Choroid plexus epithelial cell (primary cell): ENCODE data around the gene RAB40A.
A peak's percentile ranks its signal among the peaks of the same experiment; 100 is the strongest.
"Not testable (repeated sequence)": the region's sequence is repeated elsewhere in the genome, so short reads cannot be mapped to it uniquely, and the experiment has no call there.

ENCODE experiments used
- DNase-seq: peaks from one replicate; pipeline ENCODE4 v3.0.0-alpha.2; 2010; ENCODE audit warnings: low read depth
- H3K4me3 ChIP-seq: 2 replicates; pipeline ENCODE4 v1.5.1; 2011; ENCODE audit warnings: low read depth, mild to moderate bottlenecking, control low read depth, low read length, moderate library complexity
- TF ChIP-seq, protein P1 (sequence below): conservative IDR thresholded peaks from 2 replicates; pipeline ENCODE4 v1.5.1; 2011; ENCODE audit warnings: low read depth, mild to moderate bottlenecking, control low read depth, inconsistent platforms, low read length, moderate library complexity

The RAB40A gene

DNA sequence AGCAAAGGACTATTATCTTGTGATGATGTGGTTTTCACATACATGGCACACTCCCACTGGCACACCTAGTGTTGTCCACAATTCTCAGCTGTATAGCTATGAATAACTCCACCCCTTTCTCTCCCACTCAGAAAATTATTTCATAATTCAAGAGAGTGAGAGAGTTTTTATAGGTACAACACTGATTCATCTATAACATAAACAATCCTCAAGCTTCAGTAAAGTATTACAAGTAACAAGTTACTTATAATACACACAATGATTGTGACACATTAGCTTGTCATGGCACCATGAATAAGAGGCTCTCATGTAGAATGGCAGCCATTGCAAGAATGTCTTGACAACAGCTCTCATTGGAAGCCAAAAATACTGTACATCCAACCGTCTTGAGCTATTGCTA lies 43.9 kb downstream of the RAB40A start:
- peak; percentile 14 for DNase-seq
- H3K4me3 ChIP-seq: no peak overlapping the region
- TF ChIP-seq, protein P1, sequence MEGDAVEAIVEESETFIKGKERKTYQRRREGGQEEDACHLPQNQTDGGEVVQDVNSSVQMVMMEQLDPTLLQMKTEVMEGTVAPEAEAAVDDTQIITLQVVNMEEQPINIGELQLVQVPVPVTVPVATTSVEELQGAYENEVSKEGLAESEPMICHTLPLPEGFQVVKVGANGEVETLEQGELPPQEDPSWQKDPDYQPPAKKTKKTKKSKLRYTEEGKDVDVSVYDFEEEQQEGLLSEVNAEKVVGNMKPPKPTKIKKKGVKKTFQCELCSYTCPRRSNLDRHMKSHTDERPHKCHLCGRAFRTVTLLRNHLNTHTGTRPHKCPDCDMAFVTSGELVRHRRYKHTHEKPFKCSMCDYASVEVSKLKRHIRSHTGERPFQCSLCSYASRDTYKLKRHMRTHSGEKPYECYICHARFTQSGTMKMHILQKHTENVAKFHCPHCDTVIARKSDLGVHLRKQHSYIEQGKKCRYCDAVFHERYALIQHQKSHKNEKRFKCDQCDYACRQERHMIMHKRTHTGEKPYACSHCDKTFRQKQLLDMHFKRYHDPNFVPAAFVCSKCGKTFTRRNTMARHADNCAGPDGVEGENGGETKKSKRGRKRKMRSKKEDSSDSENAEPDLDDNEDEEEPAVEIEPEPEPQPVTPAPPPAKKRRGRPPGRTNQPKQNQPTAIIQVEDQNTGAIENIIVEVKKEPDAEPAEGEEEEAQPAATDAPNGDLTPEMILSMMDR: no peak

DNA sequence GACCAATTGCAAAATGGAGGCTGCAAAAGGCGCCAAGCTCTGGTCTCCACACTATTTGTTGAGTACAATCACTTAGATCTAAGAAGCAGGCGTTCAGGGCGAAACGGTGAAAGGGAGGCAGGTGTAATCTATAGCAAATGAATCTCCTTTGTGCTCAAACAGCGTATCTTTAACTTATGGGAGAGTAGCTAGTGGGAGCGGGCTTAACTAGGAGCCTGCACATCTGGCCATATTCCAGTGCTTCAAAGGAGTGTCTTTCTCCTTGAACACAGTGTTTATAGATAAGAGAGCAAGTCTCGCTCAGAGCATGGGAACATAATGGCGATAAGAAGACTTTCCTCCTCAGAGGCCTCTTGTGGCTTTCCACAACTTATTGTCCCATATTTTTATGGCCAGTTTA lies 49.3 kb downstream of the RAB40A start:
- DNase-seq, H3K4me3 ChIP-seq: not testable (repeated sequence)

DNA sequence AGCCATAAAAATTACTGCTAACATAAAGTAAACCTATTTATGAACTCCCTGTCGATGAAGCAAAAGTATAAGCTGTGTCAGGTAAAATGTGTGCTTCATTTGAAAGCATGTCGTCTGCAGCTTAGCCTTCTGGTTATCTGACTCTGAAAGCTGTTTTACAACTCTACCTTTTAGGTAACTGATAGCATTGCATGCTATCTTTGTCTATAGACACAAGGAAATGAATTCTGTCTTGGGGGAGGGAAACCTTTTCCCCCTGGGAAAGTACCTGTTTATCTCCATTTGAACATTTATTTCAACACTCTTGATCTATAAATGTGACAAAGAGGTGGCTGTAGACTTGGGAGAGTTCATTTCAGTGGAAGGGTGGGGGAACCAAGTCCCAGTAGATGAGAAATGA lies 51.4 kb downstream of the RAB40A start:
- DNase-seq: no peak
- TF ChIP-seq, protein P1: no peak
- H3K4me3 ChIP-seq: no peak overlapping the region

DNA sequence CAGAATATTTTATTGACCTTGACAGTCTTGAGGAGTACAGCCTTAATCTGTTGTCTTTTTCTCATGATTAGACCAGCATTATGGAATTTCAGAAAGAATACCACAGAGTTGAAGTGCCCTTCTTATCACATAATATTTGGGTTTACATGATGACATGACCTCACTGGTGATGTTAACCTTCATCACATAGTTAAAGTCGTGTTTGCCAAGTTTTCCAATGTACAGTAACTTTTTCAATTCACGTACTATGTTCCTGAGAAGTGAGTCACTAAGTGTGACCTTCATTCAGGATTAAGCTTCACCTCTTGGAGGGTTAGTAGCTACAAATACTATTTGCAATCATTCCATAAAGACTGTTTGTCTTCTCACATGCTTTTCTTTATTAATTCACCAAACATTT lies 52.1 kb downstream of the RAB40A start:
- TF ChIP-seq, protein P1: no peak
- DNase-seq: no peak
- H3K4me3 ChIP-seq: no peak overlapping the region

DNA sequence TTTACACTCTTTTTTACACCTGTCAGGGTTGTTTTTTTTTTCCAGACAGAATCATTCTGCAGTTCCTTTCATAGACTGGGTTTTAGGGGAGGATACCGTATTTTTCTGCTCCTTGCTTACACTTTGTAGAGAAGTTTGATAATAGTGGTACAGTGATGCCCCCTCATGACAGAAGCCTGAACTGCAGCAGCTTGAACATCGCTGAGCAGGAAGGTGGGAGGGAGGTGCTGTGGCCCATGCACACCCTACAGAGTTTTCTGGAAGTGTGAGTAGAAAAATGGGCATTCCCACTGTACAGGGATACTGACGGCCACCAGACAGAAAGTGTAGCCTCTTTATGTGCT lies 54.5 kb downstream of the RAB40A start:
- TF ChIP-seq, protein P1: peak; percentile 81
- DNase-seq: peak; percentile 85
- H3K4me3 ChIP-seq: peak overlapping the region; percentile 37

DNA sequence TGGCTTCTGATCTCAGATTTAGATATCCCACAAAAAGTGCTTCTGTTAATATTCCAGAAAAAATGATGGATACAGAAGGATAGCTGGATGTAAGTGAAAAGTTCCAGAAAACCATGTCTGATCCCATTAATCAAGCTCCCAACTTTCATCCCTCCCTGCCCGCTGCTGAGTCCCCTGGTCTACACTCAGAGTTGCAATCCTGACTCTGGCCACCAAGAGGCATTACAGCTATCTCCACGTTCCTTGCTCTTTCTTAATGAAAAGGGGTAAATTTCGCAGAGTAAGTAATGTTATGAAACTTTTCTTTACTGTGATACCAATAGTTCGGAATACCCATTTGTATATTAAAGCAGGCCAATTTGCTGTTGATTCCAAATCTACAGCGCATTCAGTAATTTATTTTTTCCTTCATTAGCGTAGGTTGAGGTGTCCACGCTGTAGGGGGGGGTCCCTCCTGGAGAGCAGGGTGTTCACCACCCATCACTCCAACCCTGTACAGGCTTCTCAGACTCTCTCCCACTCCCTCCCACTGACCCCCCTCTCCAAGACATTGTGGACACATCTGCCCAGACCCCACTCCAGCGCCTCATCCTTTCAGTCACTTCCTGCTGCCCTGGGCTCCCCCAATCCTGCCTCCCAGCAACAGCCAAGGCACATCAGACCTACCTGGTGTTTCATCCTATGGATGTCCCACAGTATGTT lies 55.1 kb downstream of the RAB40A start:
- peak overlapping the region; percentile 37 for H3K4me3 ChIP-seq
- DNase-seq: peak; percentile 72
- TF ChIP-seq, protein P1: peak; percentile 63

DNA sequence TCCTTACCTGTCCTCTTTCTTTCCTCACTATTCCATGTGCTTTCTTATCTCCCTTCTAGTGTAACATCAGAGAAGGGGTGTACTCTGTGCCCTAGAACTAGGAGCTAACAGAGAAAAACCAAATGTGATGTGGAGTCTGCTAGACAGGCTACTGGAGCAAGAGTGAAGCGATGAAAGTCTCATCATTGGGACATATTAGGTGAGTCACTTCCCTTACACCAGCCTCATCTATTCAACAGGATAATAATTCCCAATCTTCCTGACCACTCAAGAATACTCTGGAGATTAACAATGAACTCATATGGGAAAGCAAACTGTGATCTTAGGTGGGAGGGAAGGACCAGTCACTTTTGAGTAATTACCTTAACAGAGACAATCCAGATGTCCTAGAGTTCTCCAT lies 58.1 kb downstream of the RAB40A start:
- H3K4me3 ChIP-seq: no peak overlapping the region
- TF ChIP-seq, protein P1: no peak
- DNase-seq: no peak

DNA sequence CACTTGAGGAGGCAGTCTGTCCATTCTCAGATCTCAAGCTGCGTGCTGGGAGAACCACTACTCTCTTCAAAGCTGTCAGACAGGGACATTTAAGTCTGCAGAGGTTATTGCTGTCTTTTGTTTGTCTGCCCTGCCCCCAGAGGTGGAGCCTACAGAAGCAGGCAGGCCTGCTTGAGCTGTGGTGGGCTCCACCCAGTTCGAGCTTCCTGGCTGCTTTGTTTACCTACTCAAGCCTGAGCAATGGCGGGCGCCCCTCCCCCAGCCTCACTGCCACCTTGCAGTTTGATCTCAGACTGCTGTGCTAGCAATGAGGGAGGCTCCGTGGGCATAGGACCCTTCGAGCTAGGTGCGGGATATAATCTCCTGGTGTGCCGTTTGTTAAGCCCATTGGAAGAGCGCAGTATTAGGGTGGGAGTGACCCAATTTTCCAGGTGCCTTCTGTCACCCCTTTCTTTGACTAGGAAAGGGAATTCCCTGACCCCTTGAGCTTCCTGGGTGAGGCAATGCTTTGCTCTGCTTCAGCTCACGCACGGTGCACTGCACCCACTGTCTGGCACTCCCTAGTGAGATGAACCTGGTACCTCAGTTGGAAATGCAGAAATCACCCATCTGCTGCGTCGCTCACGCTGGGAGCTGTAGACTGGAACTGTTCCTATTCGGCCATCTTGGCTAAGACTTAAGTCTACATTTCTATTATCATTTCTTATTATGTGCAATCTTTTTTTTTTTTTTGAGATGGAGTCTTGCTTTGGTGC lies 59.1 kb downstream of the RAB40A start:
- DNase-seq, H3K4me3 ChIP-seq: not testable (repeated sequence)
